Stimulated activated CD8-positive, alpha-beta memory T cell treated with anti-CD3 and anti-CD28 coated beads, Interleukin-15, amount 100 ng/mL, for 1 hour (primary cell): Measurements from ENCODE around the gene GLIS2.
A peak's percentile ranks its signal among the peaks of the same experiment; 100 is the strongest.
"Not testable (repeated sequence)": the region's sequence is repeated elsewhere in the genome, so short reads cannot be mapped to it uniquely, and the experiment has no call there.

Source experiments
- DNase-seq: peaks from one replicate; pipeline ENCODE4 v3.0.0-alpha.2; 2020; ENCODE audit warnings: low read depth

GLIS2 gene

DNA sequence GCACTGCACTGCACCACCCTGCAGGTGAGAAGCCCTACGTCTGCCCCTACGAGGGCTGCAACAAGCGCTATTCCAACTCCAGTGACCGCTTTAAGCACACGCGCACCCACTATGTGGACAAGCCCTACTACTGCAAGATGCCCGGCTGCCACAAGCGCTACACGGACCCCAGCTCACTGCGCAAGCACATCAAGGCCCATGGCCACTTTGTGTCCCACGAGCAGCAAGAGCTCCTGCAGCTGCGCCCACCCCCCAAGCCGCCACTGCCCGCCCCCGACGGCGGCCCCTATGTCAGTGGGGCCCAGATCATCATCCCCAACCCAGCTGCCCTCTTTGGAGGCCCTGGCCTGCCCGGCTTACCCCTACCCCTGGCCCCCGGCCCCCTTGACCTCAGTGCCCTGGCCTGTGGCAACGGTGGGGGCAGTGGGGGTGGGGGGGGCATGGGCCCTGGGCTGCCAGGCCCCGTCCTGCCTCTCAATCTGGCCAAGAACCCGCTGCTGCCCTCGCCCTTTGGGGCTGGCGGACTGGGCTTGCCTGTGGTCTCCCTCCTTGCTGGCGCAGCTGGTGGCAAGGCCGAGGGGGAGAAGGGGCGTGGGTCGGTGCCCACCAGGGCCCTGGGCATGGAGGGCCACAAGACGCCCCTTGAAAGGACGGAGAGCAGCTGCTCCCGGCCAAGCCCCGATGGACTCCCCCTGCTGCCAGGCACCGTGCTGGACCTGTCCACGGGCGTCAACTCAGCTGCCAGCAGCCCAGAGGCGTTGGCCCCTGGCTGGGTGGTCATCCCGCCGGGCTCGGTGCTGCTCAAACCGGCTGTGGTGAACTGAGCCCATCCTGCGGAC, 21.1 kb downstream of the GLIS2 start:
- no peak for DNase-seq

DNA sequence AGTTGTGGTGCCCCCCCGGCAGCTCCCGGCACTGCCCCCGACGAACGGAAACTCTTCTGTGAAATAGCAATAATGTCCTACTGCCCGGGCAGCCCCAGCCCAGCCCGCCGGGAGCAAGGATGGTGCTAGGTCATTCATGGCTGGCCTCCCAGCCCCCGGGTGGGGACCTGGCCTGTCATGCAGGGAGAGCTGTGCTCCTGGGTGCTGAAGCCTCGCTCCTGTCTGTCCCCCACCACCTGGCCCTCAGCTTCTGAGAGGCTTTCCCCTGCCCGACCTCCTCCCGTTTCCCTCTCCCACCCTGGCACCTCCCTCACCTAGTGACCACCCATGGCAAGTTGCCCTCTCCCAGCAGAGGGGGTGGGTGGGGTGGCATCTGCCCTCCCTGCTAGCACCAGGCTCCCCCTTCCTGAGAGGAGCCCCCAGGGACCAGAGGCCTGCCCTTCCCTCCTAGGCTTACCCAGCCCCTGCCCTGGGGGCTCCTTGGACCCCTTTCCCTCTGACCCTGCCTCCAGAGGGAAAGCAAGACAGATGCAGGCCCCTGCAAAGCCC, 21.7 kb downstream of the GLIS2 start:
- DNase-seq: no peak

DNA sequence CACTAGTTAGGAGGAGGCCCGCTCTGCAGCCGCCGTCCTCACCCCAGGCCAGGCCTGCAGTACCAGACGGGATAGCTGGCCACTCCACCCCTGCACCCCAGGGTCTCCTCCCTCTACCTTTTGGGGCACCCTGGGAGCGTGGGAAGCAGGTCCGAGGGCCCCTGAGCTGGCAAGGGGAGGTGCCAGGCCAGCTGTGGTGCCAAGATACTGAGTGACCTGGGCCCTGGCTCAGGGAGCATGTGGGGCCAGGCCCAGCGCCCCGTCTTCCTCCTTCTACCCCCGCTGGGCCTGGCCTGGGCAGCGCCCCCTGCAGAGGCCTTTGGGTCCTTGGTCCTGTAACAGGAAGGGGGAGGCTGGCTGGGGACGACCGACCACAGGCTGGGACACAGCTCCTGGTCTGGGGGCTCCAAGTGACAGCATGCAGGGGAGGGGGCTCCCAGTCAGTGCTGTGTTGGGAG, 22.3 kb downstream of the GLIS2 start:
- DNase-seq: no peak

DNA sequence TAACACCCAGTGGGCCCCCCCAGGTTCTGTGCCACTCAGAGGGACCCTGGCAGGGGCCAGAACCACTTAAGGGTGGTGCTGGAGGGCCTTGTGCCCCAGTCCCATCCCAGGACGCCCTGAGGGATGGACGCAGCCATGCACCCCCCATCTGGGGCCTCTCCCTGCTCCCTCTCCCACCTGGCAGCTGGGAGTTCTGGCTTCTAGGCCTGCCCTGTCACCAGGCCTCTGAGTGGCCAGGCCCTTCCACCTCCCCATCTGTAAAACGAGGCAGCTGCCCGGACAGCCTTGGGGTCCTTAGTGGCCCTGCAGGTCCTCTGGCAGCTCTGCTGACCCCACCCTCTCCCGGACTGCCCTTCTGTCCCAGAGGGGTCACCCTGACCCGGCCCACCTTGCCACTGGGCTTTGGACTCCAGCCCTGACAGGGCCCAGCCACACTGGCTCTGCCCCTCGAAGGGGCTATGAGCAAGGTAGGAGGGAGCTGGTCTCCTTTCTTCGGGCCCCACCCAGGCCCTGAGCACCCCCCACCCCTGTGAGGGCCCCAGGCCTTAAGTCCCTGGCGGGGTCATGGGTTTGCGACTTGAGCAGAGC, 22.9 kb downstream of the GLIS2 start:
- no peak for DNase-seq

DNA sequence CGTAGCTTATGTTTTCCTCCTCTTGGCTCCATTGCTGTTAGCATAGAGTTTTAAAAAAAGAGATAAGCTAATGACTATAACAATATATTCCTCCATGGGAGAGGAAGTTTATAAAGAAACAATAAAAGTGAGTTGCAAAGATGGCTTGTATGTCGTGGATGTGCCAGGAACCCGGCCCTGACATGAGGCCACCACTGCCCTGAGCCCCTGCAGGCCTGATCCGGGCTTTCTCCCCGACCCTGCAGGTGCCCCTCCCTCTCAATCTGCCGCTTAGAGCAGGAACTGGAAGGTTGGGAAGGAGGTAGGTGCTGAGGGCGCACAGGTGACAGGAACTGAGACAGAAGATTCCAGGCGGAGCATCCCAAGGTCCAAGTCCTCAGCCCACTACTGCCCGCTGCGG, 23.6 kb downstream of the GLIS2 start:
- DNase-seq: no peak

DNA sequence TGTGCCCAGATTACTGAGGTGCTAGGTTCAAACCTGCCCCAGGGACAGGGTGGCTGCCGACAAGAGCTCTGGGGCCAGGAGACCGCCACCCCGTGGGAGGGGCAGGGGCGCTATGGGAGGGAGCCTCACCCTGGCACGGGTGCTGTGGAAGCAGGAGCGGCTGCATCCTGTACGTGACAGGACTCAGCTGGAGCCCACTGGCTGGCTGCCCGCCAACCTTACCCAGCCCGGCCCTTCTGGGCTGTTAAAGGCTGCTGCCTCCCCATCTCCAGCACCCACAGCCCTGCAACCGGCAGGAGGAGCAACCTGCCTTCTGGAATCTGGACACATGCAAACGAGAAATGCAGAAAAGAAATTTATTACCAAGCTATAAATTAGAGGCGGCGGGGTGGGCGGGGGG, 24.0 kb downstream of the GLIS2 start:
- DNase-seq: no peak

DNA sequence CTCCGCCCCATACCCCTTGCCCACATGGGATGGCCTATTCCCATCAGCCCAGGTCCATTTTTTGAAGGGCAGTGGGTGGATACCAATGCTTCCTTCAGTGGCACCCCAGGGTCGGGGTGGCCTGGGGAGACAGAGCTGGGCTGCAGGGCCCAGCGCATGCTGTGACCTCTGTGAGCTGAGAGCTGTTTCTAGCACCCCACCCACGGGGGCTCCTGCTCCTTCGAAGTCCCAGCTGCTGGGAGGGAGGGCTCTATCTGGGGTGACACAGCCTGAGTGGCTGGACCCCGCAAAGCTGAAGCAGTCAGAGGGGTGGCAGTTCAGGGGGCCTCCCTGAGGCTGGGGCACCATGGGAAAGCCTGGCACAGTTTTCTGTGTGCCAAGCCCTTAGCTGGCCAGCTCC, 24.6 kb downstream of the GLIS2 start:
- no peak for DNase-seq

DNA sequence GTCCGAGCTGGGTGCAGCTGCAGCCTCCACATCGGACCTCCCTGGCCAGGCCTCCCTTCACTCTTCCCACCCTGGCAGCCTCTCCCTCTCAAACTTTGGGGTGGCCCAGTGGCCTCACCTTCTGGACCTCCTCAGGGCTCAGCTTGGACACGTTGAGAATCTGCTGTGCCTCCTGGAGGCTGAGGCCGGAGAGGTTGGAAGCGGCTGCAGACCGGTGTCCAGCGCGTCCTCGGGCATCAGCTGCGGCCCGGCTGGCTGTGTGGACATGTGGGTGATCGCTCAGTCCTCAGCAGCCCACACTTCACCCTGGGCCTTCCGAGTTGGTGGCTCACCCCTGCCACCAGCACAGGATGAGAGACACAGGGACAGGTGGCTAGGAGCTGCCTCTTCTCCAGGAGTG, 25.4 kb downstream of the GLIS2 start:
- DNase-seq: no peak

DNA sequence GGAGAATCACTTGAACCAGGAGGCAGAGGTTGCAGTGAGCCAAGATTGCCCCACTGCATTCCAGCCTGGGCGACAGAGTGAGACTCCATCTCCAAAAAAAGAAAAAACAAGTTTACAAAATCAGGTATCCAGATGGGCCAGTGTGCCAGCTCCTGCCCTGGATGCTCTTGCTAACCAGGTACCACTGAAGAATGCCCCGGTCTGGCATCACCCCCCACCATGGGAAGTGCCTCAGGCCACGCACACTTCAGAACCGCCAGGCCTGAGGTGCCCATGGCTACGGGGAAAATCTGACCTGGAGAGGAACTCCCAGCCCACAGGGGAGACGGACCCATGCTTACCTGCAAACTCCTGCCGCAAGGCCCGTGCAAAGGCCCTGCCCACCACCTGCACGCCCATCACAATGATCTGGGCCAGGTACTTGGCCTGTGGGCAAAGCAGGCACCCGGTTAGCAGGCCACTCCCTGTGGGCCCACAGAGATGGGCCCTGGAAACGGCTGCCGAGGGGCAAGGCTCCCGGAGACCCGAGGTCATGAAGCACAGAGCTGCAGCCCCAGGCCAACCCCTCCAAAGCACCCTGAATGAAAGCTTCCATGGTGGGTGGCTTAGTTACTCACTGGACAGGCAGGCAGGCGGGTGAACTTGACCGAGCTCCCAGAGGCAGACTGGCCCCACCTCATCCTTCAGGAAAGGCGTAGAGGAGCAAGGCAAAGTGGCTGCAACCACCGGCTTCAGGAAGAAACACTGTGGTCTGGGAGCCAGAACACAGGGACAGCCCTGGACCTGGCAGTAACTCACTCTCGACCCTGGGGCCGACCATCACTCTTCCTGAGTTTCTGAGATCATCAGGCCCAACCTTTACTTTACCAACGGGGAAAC, 27.2 kb downstream of the GLIS2 start:
- no peak for DNase-seq

DNA sequence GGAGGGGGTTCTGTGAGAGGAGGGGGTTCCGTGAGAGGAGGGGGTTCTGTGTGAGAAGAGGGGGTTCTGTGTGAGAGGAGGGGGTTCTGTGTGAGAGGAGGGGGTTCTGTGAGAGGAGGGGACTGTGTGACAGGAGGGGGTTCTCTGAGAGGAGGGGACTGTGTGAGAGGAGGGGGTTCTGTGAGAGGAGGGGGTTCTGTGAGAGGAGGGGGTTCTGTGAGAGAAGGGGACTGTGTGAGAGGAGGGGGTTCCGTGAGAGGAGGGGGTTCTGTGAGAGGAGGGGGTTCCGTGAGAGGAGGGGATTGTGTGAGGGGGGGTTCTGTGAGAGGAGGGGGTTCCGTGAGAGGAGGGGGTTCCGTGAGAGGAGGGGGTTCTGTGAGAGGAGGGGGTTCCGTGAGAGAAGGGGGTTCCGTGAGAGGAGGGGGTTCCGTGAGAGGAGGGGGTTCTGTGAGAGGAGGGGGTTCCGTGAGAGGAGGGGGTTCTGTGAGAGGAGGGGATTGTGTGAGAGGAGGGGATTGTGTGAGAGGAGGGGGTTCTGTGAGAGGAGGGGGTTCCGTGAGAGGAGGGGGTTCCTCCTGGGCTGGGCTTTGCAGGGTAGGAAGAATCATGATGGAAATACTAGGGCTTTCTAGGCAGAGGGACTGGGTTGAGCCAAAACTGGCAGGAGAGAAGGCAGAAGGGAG, 28.6 kb downstream of the GLIS2 start:
- DNase-seq: not testable (repeated sequence)

DNA sequence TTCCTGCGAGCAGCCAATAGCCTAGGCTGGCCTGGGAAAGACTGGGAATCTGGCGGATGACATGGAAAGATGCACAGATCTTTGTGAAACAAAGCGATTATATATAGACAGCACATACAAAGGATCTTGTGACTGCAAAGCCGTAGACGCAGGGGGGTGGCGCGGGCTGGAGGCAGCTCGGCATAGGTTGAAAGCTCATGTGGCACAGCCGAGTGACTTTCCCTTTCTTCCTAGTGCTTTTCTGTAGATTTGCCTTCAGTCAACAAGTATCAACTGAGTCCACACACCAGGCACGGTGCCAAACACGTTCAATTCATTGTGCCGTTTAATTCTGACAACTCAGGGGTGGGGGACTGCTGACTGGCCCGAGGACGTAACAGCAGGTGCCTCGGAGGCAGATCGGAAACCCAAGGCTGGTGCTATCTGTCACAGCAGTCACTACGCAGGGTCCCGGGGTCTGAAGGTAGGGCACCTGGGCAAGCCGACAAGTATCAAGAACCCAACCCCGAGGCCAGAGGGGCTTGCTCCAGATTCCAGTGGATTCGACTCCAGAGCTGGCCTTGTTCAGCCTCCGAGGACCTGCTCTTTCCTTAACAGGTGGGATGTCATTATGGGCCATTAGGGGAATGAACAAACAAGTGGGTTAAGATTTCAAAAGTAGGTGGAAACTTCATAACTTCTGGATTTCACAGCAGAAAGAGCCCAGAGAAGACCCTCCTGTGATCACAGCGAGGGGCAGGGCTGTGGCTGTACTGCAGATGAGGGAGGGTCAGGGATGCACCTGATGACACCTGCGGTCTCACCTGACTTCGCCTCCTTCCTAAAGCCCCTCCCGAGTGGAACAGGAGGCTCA, 29.3 kb downstream of the GLIS2 start:
- no peak for DNase-seq

DNA sequence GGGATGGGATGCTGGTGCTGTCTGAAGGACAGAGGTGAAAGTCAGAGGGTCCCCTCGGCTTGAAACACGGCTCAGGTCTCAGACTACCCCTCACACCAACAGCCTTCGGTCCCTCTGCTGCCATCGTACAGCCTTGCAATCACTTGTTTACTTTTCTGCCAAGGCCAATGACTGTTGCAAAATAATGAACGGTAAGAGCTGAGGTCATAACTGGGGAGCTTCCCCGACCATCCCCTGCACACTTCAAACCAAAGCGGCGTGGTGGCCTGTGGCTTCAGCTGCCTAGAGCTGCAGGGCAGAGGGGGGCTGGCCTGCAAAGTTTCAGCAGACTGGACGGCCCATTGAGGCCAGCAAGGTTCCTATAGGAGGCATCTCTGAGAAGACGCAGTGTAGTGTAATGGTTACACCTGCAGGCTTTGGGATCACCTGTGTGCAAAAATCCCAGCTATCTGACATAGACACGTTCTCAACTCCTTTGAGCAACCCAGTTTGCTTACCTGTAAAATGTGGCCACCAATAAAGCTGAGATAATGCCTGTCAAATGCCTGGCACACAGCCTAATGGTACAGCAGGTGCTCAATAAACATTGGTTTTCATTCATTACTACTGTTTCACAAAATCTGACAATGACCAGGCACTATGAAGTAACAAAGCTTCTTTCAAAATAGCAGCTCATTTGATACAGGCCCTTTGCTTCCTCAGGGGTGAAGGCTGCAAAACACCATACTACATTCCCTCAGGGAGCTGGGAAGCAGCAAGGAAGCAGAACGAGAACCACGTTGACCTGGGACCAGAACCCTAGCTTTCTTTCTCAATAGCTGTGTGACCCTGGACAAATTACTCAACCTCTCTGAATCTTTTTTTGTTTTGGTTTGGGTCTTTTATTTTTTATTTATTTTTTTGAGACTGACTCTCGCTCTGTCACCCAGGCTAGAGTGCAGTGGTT, 30.2 kb downstream of the GLIS2 start:
- DNase-seq: no peak

DNA sequence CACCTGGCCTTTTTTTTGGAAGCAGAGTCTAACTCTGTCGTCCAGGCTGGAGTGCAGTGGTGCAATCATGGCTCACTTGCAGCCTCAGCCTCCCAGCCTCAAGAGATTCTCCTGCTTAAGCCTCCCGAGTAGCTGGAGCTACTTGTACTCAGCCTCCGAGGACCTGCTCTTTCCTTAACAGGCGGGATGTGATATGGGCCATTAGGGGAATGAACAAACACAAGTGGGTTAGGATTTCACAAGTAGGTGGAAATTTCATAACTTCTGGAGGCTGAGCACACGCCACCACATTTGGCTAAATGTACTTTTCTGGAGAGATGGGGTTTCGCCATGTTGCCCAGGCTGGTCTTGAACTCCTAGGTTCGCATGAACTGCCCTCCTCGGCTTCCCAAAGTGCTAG, 31.1 kb downstream of the GLIS2 start:
- DNase-seq: no peak

DNA sequence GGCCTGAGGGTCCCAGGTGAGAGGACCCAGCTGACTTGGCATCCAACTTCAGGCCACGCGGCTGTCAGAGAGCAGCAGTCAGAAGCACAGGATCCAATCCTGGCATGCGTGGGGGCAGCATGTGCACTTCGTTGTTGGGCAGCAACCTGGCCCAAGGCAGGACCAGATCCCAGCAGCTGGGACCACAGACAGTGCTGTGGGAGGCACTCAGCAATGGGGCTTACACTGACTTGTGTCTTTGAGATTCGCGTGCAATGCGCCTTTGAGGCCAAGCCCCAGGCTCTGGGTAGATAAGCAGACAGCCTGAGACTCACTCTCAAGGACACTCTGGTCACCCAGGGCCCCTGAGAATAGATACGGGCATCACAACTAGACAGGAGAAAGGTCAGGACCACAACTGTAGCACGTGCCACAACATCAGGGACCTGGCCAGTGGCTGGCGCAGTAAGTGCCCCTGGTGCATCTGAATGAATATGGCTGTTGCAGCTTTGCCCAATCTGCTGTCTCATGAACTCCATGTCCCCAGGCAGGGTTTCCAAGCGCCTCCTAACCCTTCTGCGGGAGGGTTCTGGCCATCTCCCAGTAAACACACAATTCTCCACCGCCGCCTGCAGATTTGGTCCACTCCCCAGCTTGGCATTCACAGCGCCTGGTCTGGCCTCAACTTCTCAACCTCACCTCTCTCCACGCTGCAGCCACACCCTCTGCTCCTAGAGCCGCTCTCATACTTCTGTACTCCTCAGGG, 32.1 kb downstream of the GLIS2 start:
- DNase-seq: no peak

DNA sequence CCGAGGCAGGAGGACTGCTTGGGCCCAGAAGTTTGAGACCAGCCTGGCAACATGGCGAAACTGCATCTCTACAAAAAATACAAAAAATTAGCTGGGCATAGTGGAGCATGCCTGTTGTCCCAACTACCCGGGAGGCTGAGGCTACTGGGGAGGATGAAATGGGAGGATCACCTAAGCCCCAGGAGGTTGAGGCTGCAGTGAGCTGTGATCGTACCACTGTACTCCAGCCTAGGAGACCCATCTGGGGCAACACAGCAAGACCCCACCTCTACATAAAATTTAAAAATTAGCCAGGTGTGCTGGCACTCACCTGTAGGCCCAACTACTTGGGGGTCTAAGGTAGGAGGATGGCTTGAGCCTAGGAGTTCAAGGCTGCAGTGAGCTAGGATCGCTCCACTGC, 33.5 kb downstream of the GLIS2 start:
- no peak for DNase-seq

DNA sequence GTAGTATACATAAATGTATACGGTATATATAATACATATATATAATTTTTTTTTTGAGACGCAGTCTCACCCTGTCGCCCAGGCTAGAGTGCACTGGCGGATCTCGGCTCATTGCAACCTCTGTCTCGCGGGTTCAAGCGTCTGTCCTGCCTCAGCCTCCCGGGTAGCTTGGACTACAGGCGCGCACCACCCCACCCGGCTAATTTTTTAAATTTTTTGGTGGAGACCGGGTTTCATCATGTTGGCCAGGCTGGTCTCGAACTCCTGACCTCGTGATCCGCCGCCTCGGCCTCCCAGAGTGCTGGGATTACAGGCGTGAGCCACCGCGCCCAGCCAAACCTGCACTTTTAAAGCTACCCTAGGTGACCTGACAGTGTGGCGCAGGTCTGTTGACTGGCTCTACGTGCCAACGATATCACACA, 34.5 kb downstream of the GLIS2 start:
- no peak for DNase-seq

DNA sequence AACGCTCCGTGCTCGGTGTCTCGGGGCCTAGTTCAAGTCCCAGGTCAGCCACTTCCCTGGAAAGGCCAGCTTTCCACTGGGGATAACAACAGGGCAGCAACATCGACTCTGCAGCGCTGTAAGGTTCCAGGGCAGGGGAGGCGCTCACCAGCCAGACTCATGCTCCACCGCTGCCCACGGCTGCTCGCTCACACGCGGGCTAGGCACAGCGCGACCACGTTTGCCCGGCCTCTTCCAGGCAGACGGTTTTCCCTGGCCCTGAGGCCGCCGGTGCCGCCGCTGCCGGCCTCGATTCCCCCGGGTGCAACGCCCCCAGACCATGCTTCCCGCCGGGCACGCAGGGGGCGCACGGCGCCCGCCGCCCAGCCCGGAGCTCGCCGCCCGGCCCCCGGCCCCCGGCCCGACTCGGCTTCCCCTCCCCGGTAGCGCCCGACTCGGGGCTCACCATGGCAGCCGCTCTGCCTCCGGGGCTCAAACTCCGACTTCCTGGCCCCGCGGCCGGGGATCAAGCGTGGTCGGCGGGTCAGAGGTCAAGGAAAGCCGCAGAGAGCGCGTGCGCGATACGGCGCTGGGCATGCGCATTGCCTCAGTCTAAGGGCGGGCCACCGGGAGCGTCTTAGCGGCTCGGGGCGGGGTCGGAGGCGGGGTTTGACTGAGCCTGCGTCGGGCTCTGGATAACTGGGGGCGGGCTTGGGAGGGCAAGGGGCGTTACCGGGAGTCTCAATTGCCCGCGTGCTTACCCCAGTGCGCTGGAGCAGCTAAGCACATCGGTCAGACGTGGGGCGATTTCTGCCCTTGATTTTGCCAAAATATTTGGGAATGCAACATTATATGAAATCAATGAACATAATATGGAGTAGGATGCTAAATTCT, 35.2 kb downstream of the GLIS2 start, which contains the start of gene PAM16:
PAM16 (minus strand) TSS at position 535 of the 873 bp plus-strand sequence; CDS start at position 448, 87 bp downstream.
- peak; percentile 97 for DNase-seq

DNA sequence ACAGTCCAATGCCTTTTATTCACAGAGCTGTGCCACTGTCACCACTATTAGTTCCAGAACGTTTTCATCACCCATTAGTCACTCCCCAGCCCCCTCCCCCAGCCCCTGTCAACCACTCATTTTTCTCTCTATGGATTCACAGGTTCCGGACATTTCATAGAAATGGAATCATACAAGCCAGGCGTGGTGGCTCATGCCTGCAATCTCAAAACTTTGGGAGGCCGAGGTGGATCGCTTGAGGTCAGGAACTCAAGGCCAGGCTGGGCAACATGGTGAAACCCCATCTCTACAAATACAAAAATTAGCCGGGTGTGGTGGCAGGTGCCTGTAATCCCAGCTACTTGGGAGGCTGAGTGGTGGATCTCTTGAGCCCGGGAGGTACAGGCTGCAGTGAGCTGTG, 36.0 kb downstream of the GLIS2 start:
- DNase-seq: no peak
